GM12801 (cell line): ENCODE measurements around the gene PRR20G.

Source experiments
- TF ChIP-seq, protein P1 (sequence below): IDR thresholded peaks from one replicate; pipeline ENCODE4 v1.5.1; 2011; ENCODE audit warnings: control low read depth; ENCODE audit not compliant: insufficient read length; ENCODE audit errors: extremely low read depth

PRR20G gene

DNA sequence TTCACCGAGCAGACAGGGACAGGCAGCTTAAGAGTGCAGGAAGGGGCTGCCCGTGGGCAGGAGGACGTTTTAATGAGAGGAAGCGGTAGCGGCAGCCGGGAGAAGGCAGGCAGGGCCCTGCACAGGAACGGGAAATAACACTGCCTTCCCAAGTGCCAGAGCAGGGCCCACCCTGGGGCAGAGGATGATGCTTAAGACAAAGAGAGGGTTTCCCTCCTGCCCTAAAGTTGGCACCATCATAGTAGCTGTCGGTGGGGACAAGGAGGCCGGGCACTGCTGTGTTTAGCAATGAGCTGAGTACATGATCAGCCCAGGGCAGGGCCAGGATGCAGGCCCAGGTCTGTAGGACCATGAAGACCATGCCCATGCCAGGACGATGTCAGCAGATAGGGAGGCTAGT lies 21.7 kb downstream of the PRR20G start:
- TF ChIP-seq, protein P1, sequence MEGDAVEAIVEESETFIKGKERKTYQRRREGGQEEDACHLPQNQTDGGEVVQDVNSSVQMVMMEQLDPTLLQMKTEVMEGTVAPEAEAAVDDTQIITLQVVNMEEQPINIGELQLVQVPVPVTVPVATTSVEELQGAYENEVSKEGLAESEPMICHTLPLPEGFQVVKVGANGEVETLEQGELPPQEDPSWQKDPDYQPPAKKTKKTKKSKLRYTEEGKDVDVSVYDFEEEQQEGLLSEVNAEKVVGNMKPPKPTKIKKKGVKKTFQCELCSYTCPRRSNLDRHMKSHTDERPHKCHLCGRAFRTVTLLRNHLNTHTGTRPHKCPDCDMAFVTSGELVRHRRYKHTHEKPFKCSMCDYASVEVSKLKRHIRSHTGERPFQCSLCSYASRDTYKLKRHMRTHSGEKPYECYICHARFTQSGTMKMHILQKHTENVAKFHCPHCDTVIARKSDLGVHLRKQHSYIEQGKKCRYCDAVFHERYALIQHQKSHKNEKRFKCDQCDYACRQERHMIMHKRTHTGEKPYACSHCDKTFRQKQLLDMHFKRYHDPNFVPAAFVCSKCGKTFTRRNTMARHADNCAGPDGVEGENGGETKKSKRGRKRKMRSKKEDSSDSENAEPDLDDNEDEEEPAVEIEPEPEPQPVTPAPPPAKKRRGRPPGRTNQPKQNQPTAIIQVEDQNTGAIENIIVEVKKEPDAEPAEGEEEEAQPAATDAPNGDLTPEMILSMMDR: no peak

DNA sequence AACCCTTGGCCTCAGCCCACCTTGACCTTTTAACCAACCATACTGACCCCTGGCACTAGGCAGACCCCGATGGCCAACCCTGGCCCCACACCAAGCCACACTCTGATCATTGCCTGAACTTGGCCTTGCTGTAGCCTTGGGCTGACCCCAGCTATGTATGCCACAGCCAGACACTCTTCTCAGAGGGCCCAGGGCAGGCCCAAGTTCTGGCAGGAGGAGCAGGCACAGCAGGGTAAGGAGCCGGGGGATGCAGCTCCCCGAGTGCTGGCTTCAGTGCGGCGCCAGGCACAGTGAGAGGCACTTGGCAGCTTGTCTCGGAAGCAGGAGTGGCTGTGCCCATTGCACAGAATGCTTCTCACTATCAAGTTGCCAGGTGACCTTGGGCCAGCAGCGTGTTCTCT lies 22.3 kb downstream of the PRR20G start:
- TF ChIP-seq, protein P1: no peak

DNA sequence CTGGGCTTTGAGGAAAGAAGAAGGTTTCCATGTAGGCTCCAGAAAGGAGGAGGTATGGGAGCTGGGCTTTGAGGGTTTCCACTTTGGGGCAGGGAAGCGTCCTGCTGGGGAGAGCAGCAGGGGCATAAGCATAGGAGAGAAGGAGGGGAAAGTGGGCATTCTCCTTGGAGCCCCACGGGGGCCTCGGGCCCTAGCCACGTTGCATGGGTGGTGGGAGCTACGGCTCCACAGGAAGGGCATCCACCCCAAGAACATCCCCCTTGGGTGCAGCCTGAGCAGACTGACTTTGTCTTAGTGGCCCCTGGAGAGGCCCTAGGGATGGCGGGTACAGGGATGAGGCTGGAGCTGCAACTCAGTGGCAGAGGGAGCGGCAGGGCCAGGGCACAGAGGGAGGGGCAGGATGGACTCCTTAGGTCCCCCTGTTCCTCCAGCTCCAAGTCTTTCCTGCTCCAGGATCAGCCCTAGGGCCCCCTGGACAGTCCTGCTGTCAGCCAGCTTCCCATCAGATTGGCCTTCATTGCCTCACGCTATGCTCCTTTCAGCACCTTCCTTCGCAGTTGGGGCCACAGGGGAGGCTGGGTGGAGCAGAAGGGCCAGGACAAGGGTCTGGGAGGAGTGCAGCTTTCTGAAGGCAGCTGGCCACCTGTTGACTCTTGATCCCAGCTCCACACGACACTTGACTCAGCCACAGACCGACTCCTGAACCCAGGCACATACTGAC lies 22.9 kb downstream of the PRR20G start:
- TF ChIP-seq, protein P1: no peak

GRCh38 chr3:127264292-127264691 lies 23.6 kb downstream of the PRR20G start:
- TF ChIP-seq, protein P1: no peak

- TF ChIP-seq, protein P1: no peak
Observed at GRCh38 chr3:127263586-127264231, 24.1 kb downstream of the PRR20G start.

DNA sequence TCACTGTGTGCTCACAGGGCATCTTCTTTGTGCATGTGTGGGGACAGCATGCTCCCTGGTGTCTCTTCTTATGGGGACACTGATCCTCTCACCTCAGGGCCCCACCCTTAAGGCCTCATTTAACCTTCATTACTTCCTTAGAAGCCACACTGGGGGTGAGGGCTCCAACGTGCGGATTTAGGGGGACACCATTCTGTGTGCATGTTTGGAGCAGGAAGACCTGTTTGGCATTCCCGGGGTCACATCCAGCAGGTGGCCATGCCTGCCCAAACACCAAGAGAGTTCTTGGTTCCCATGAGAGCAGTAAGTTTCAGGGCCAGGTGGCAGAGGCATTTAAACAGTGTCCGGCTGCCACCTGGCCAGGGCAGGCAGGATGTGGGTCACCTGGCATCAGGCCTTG lies 24.8 kb downstream of the PRR20G start:
- TF ChIP-seq, protein P1: no peak

DNA sequence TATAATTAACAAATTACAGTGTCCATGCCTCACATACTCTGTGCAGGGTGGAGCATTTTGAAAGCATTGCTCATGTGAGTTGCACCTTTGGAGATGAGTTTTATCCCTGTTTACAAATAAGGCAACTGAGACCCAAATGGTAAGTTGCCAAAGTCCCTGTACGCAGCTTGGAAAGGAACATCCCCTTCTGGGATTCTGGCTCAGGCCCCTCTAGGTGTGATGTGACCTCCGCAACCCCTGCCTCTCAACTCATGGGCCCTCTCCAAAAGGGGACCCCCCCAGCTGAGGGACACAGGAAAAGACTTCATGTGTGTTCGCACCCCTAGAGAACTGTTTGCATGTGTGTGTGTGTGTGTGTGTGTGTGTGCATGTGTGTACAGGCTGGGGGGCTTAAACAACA lies 25.3 kb downstream of the PRR20G start:
- TF ChIP-seq, protein P1: no peak
